ENCODE data around the gene SLC10A6. TPM values are rescaled to one million over a fixed set of nuclear protein-coding genes. Genes with fewer than 3 reads are reported as not detected.

Gene SLC10A6
- total and polyA plus RNA-seq, 2 donors (not counting 3 experiments of a cell fraction or from before 2014, with no cell fraction given) = 0.04 TPM; not detected in 1

DNA sequence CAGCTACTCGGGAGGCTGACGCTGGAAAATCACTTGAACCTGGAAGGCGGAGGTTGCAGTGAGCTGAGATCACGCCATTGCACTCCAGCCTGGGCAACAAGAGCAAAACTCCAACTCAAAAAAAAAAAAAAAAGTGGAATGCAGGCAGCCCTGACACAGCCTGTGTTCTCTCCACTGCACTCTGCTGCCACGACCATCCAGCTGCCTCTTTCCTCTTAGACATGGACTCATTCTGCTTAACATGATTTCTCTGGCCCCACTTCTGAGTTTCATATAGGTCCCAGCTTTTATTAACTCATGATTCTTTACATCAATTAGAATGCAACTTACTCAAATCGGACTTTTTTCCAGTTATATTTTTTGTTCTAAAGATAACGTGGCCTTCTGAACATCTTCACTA is 29.6 kb downstream of the SLC10A6 start:
- dilution Hi-C loops (cut with MboI; ENCODE audit: extremely low pct_ligation_motif_present, low sequenced_read_pairs) = no loop called here
- Histone ChIP-seq H3K4me1 (ENCODE audit: control insufficient read depth, extremely low read depth, insufficient read depth, low read length) (peaks cover 7% of the 10 kb centered on the region), H2AFZ (ENCODE audit: low read depth, low read length) (no peak overlapping the region), H3K9me3 (replicated peaks; ENCODE audit: control insufficient read depth, insufficient read depth, low read length) (no peaks in the 10 kb centered on the region), H3K27ac (ENCODE audit: insufficient read depth, low read depth, low read length) (no peak overlapping the region), H3K27me3 (ENCODE audit: control insufficient read depth in 2 of 2, insufficient read depth in 2 of 2, low read length in 2 of 2) (no peaks in the 10 kb centered on the region), H3K9me1 (replicated peaks; ENCODE audit: control insufficient read depth, extremely low read depth, insufficient read depth, low read length) (no peaks in the 10 kb centered on the region), H3K4me2 (ENCODE audit: insufficient read depth, low read length) (no peak overlapping the region), H3K79me2 (ENCODE audit: control insufficient read depth, insufficient read depth, low read length) (no peaks in the 10 kb centered on the region), H3K36me3 (ENCODE audit: control insufficient read depth in 2 of 2, extremely low read depth in 1 of 2, insufficient read depth in 2 of 2, low read length in 2 of 2) (no peaks in the 10 kb centered on the region), H4K20me1 (replicated peaks; ENCODE audit: control insufficient read depth, extremely low read depth, insufficient read depth, low read length) (no peaks in the 10 kb centered on the region), H3K9ac (replicated peaks; ENCODE audit: extremely low read depth, insufficient read depth, low read length) (no peak overlapping the region), H3K4me3 (replicated peaks in 1 of 3; ENCODE audit: insufficient read depth in 1 of 3, low read depth in 1 of 3, low read length in 3 of 3) (no peak overlapping the region)
- BruUV-seq (replicated peaks) = no TSS peak
- CTCF ChIA-PET = interaction anchor here (0.8 to 1.3 kb wide), 2 partner anchors 298 to 324 kb away, joined by 3 read pairs; no protein-coding TSS in a partner anchor
- TF ChIP-seq POLR2A (IDR thresholded peaks at IDR 0.05; ENCODE audit: low read depth, low read length) = no peak
- TF ChIP-seq, protein P1, sequence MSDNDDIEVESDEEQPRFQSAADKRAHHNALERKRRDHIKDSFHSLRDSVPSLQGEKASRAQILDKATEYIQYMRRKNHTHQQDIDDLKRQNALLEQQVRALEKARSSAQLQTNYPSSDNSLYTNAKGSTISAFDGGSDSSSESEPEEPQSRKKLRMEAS (IDR thresholded peaks at IDR 0.05; ENCODE audit: insufficient read depth, insufficient read length) = no peak
- TF ChIP-seq, protein P2, sequence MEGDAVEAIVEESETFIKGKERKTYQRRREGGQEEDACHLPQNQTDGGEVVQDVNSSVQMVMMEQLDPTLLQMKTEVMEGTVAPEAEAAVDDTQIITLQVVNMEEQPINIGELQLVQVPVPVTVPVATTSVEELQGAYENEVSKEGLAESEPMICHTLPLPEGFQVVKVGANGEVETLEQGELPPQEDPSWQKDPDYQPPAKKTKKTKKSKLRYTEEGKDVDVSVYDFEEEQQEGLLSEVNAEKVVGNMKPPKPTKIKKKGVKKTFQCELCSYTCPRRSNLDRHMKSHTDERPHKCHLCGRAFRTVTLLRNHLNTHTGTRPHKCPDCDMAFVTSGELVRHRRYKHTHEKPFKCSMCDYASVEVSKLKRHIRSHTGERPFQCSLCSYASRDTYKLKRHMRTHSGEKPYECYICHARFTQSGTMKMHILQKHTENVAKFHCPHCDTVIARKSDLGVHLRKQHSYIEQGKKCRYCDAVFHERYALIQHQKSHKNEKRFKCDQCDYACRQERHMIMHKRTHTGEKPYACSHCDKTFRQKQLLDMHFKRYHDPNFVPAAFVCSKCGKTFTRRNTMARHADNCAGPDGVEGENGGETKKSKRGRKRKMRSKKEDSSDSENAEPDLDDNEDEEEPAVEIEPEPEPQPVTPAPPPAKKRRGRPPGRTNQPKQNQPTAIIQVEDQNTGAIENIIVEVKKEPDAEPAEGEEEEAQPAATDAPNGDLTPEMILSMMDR (IDR thresholded peaks at IDR 0.05; ENCODE audit: extremely low read depth in 1 of 2, insufficient read depth in 1 of 2, low read depth in 1 of 2, low read length in 2 of 2) = no peak
- TF ChIP-seq EZH2 (IDR thresholded peaks at IDR 0.05; ENCODE audit: borderline replicate concordance, low read depth, low read length, severe bottlenecking) = no peak
- intact Hi-C loops (cut with micrococcal nuclease) = loop anchor here (5.0 kb wide), 1 partner anchor 322 kb away; no protein-coding TSS in a partner anchor
- no peak for DNase-seq (ENCODE audit: low read depth, low spot score)
- FAIRE-seq = no peak
- POLR2A ChIA-PET = no interaction called here

DNA sequence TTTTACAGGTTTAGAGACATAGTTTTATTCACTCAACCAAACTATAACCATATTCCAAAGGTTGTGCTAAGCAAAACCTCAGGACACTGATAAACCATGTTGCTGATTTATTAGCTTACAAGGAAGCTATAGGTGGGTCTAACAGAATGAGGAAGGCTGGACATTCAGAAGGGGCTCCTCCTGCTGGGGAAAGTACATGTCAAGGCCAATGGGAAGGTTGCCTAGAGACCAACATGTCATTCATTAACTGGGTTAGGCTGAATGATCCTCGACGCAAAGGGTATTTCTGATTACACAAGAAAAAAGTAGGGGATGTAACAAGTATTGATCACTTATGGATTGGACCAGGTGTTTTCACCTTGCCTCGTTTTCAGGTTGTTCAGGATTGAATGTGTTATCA is 30.3 kb downstream of the SLC10A6 start:
- dilution Hi-C loops (cut with MboI; ENCODE audit: extremely low pct_ligation_motif_present, low sequenced_read_pairs) (no loop called here), intact Hi-C loops (cut with micrococcal nuclease) (loop anchor here (5.0 kb wide), 1 partner anchor 322 kb away; no protein-coding TSS in a partner anchor)
- Histone ChIP-seq H4K20me1 (replicated peaks; ENCODE audit: control insufficient read depth, extremely low read depth, insufficient read depth, low read length) (no peaks in the 10 kb centered on the region), H3K4me2 (ENCODE audit: insufficient read depth, low read length) (no peak overlapping the region), H3K9ac (replicated peaks; ENCODE audit: extremely low read depth, insufficient read depth, low read length) (no peak overlapping the region), H2AFZ (ENCODE audit: low read depth, low read length) (no peak overlapping the region), H3K27me3 (ENCODE audit: control insufficient read depth in 2 of 2, insufficient read depth in 2 of 2, low read length in 2 of 2) (no peaks in the 10 kb centered on the region), H3K79me2 (ENCODE audit: control insufficient read depth, insufficient read depth, low read length) (no peaks in the 10 kb centered on the region), H3K4me1 (ENCODE audit: control insufficient read depth, extremely low read depth, insufficient read depth, low read length) (peaks cover 7% of the 10 kb centered on the region), H3K4me3 (replicated peaks in 1 of 3; ENCODE audit: insufficient read depth in 1 of 3, low read depth in 1 of 3, low read length in 3 of 3) (no peak overlapping the region), H3K36me3 (ENCODE audit: control insufficient read depth in 2 of 2, extremely low read depth in 1 of 2, insufficient read depth in 2 of 2, low read length in 2 of 2) (no peaks in the 10 kb centered on the region), H3K9me3 (replicated peaks; ENCODE audit: control insufficient read depth, insufficient read depth, low read length) (no peaks in the 10 kb centered on the region), H3K27ac (ENCODE audit: insufficient read depth, low read depth, low read length) (no peak overlapping the region), H3K9me1 (replicated peaks; ENCODE audit: control insufficient read depth, extremely low read depth, insufficient read depth, low read length) (no peaks in the 10 kb centered on the region)
- no TSS peak for BruUV-seq (replicated peaks)
- ChIA-PET CTCF (interaction anchor here (1.1 to 1.6 kb wide), 3 partner anchors 13 to 320 kb away, joined by 4 to 6 read pairs (median 5); no protein-coding TSS in a partner anchor), POLR2A (no interaction called here)
- FAIRE-seq (no peak), DNase-seq (ENCODE audit: low read depth, low spot score) (peak; percentile 3)
- TF ChIP-seq JUN (IDR thresholded peaks at IDR 0.05; ENCODE audit: borderline replicate concordance, insufficient read depth, insufficient read length, low read depth) = no peak
- no peak for TF ChIP-seq GATA2 (IDR thresholded peaks at IDR 0.05; ENCODE audit: insufficient read depth, insufficient read length, low read depth, low read length)
- no peak for TF ChIP-seq MYC (IDR thresholded peaks at IDR 0.05; ENCODE audit: low read depth, low read length)
- TF ChIP-seq, protein P2 (IDR thresholded peaks at IDR 0.05; ENCODE audit: extremely low read depth in 1 of 2, insufficient read depth in 1 of 2, low read depth in 1 of 2, low read length in 2 of 2) = no peak
- no peak for TF ChIP-seq POLR2A (IDR thresholded peaks at IDR 0.05; ENCODE audit: low read depth, low read length)
- TF ChIP-seq FOS (IDR thresholded peaks at IDR 0.05; ENCODE audit: borderline replicate concordance, insufficient read depth, low read length) = no peak
- TF ChIP-seq, protein P1 (IDR thresholded peaks at IDR 0.05; ENCODE audit: insufficient read depth, insufficient read length) = no peak
- TF ChIP-seq EZH2 (IDR thresholded peaks at IDR 0.05; ENCODE audit: borderline replicate concordance, low read depth, low read length, severe bottlenecking) = no peak
- no peak for TF ChIP-seq POLR2AphosphoS5 (IDR thresholded peaks at IDR 0.05; ENCODE audit: insufficient read depth, low read depth, low read length)

Measured in endothelial cell of umbilical vein (primary cell).